Measurements from ENCODE around the gene CIART. TPM values are rescaled to one million over a fixed set of nuclear protein-coding genes. Genes with fewer than 3 reads are reported as not detected.

CIART gene
- total RNA-seq, 1 donor from 2014 or later, result 3.9 TPM

DNA sequence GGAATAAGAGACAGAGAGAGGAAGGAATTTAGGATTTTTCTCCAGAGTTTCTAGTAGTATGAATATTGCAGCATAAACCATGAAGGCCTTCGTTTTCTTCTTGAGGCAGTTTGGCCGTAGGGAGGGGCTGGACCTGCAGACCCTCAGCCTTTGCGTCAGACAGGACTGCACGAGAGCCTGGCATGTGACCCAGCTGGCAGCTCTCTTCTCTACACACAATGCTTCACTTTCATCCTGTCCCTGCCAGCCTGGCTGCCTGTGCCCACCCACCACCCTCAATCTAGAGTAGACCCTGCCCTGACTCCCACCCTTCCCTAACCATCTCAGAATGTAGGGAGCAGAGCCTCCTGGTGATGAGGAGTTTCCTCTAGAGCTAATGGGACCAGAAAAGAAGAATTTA is 23.1 kb upstream of the CIART start:
- no peaks in the 10 kb centered on the region for H3K36me3 Mint-ChIP-seq (ENCODE audit: low read depth)
- no peak for TF ChIP-seq CTCF (IDR thresholded peaks at IDR 0.05)
- H3K4me1 Mint-ChIP-seq (ENCODE audit: low read depth), result peaks cover 29% of the 10 kb centered on the region
- no peak for DNase-seq (ENCODE audit: low spot score)
- no peak overlapping the region for H3K4me3 Mint-ChIP-seq (ENCODE audit: unreplicated experiment)
- H3K27me3 Mint-ChIP-seq (ENCODE audit: low read depth), result peaks cover 2% of the 10 kb centered on the region
- H3K27ac Mint-ChIP-seq (ENCODE audit: unreplicated experiment), result no peak overlapping the region
- H3K9me3 Mint-ChIP-seq (ENCODE audit: low read depth), result no peaks in the 10 kb centered on the region

GRCh38 chr1:150259758-150260669 is 22.3 kb upstream of the CIART start:
- no peak overlapping the region for H3K27ac Mint-ChIP-seq (ENCODE audit: unreplicated experiment)
- peaks cover 2% of the 10 kb centered on the region for H3K27me3 Mint-ChIP-seq (ENCODE audit: low read depth)
- no peaks in the 10 kb centered on the region for H3K9me3 Mint-ChIP-seq (ENCODE audit: low read depth)
- H3K4me1 Mint-ChIP-seq (ENCODE audit: low read depth), result peaks cover 29% of the 10 kb centered on the region
- peaks cover 4% of the 10 kb centered on the region for H3K36me3 Mint-ChIP-seq (ENCODE audit: low read depth)
- DNase-seq (ENCODE audit: low spot score), result no peak
- H3K4me3 Mint-ChIP-seq (ENCODE audit: unreplicated experiment), result no peak overlapping the region
- no peak for TF ChIP-seq CTCF (IDR thresholded peaks at IDR 0.05)

- no peak overlapping the region for H3K27ac Mint-ChIP-seq (ENCODE audit: unreplicated experiment)
- peaks cover 2% of the 10 kb centered on the region for H3K27me3 Mint-ChIP-seq (ENCODE audit: low read depth)
- peaks cover 13% of the 10 kb centered on the region for H3K36me3 Mint-ChIP-seq (ENCODE audit: low read depth)
- no peak for TF ChIP-seq CTCF (IDR thresholded peaks at IDR 0.05)
- no peaks in the 10 kb centered on the region for H3K9me3 Mint-ChIP-seq (ENCODE audit: low read depth)
- H3K4me1 Mint-ChIP-seq (ENCODE audit: low read depth), result peaks cover 18% of the 10 kb centered on the region
- no peak overlapping the region for H3K4me3 Mint-ChIP-seq (ENCODE audit: unreplicated experiment)
- no peak for DNase-seq (ENCODE audit: low spot score)
Measured at GRCh38 chr1:150261367-150261766, 21.0 kb upstream of the CIART start.

- Mint-ChIP-seq H3K9me3 (ENCODE audit: low read depth) (no peaks in the 10 kb centered on the region), H3K27ac (ENCODE audit: unreplicated experiment) (no peak overlapping the region), H3K4me3 (ENCODE audit: unreplicated experiment) (no peak overlapping the region), H3K4me1 (ENCODE audit: low read depth) (peaks cover 18% of the 10 kb centered on the region), H3K36me3 (ENCODE audit: low read depth) (peaks cover 16% of the 10 kb centered on the region), H3K27me3 (ENCODE audit: low read depth) (peaks cover 2% of the 10 kb centered on the region)
- DNase-seq (ENCODE audit: low spot score), result no peak
- no peak for TF ChIP-seq CTCF (IDR thresholded peaks at IDR 0.05)
Measured at GRCh38 chr1:150262388-150263320, 19.7 kb upstream of the CIART start.

DNA sequence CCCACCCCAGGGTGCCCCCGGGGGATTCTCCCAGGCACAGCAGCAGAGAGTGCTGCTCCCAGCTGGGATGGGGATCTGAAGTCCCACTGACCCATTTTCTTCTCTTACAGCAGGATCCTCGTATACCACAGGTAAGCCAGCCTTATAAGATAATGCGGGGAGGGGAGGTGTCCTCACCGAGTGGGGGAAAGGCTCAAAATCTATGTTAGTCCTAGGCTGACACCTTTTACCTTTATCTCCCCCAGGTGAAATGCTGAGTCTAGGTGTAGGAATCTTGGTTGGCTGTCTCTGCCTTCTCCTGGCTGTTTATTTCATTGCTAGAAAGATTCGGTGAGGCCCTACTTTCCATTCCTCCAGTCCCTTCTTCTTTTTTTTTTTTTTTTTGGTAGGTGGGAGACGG is 18.8 kb upstream of the CIART start:
- Mint-ChIP-seq H3K4me1 (ENCODE audit: low read depth) (peaks cover 24% of the 10 kb centered on the region), H3K27me3 (ENCODE audit: low read depth) (no peaks in the 10 kb centered on the region), H3K4me3 (ENCODE audit: unreplicated experiment) (no peak overlapping the region), H3K9me3 (ENCODE audit: low read depth) (no peaks in the 10 kb centered on the region), H3K36me3 (ENCODE audit: low read depth) (peaks cover 16% of the 10 kb centered on the region), H3K27ac (ENCODE audit: unreplicated experiment) (no peak overlapping the region)
- TF ChIP-seq CTCF (IDR thresholded peaks at IDR 0.05), result no peak
- no peak for DNase-seq (ENCODE audit: low spot score)
